Right kidney (tissue), 9 donors: Measurements from ENCODE around the gene CYYR1.

Source experiments
- DNase-seq: peaks from one replicate; pipeline ENCODE4 v3.0.0-alpha.2; 2016
- long read RNA-seq, 8 donors: transcript quantifications; one replicate each; lab custom pipeline, GENCODE V29; 2026

Gene CYYR1
- long read RNA-seq, donor 1, transcript CYYR1-201 (4 exons, 3,101 nt), result major isoform, 12 of 27 reads
- long read RNA-seq, donor 1, partial matches to known transcripts, result 8 of 27 reads
- long read RNA-seq, donor 1, other reads (novel, unspliced or antisense), result 6 of 27 reads
- long read RNA-seq, donor 2, transcript CYYR1-201 (4 exons, 3,101 nt), result major isoform, 12 of 19 reads
- long read RNA-seq, donor 2, partial matches to known transcripts, result 7 of 19 reads
- long read RNA-seq, donor 2, other reads (novel, unspliced or antisense), result 0 of 19 reads
- long read RNA-seq, donor 3, transcript CYYR1-201 (4 exons, 3,101 nt), result major isoform, 6 of 18 reads
- long read RNA-seq, donor 3, partial matches to known transcripts, result 12 of 18 reads
- long read RNA-seq, donor 3, other reads (novel, unspliced or antisense), result 0 of 18 reads
- long read RNA-seq, donor 4, transcript CYYR1-201 (4 exons, 3,101 nt), result major isoform, 7 of 53 reads
- long read RNA-seq, donor 4, partial matches to known transcripts, result 25 of 53 reads
- long read RNA-seq, donor 4, other reads (novel, unspliced or antisense), result 21 of 53 reads
- long read RNA-seq, donor 5, transcript CYYR1-201 (4 exons, 3,101 nt), result major isoform, 14 of 37 reads
- long read RNA-seq, donor 5, partial matches to known transcripts, result 22 of 37 reads
- long read RNA-seq, donor 5, other reads (novel, unspliced or antisense), result 0 of 37 reads
- long read RNA-seq, donor 6, transcript CYYR1-201 (4 exons, 3,101 nt), result major isoform, 21 of 64 reads
- long read RNA-seq, donor 6, partial matches to known transcripts, result 16 of 64 reads
- long read RNA-seq, donor 6, other reads (novel, unspliced or antisense), result 27 of 64 reads
- long read RNA-seq, donor 7, transcript CYYR1-201 (4 exons, 3,101 nt), result major isoform, 25 of 62 reads
- long read RNA-seq, donor 7, partial matches to known transcripts, result 25 of 62 reads
- long read RNA-seq, donor 7, other reads (novel, unspliced or antisense), result 10 of 62 reads
- long read RNA-seq, donor 8, transcript CYYR1-201 (4 exons, 3,101 nt), result major isoform, 15 of 43 reads
- long read RNA-seq, donor 8, partial matches to known transcripts, result 28 of 43 reads
- long read RNA-seq, donor 8, other reads (novel, unspliced or antisense), result 0 of 43 reads

- peak; percentile 93 for DNase-seq
Observed at GRCh38 chr21:26572702-26573381, at the start of gene CYYR1. Gene CYYR1 (minus strand): TSS chr21:26573286. CDS start chr21:26572940, 346 bp downstream.

DNA sequence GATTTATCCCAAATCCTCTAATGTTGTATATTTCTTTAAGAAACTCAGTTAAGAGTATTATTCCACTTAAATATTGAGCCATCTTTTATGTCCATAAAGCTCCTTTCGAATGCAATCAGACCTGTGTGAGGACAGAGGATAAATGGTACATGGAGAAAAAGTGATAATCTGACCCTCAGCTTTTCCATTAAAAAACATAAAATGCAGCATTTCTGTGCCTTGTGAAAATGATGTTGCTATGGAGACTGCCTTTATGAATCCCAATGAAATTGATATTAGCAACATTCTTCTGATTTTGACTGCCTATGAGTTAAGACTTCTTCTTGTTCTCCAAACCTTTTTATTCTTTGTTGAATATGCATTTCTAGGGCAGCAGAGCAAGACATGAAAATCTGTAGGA, 44.1 kb upstream of the CYYR1 start:
- no peak for DNase-seq

GRCh38 chr21:26614251-26614650, 41.2 kb upstream of the CYYR1 start:
- no peak for DNase-seq

- no peak for DNase-seq
Observed at GRCh38 chr21:26599261-26599660, 26.2 kb upstream of the CYYR1 start.

- DNase-seq, result no peak
Observed at GRCh38 chr21:26597981-26598380, 24.9 kb upstream of the CYYR1 start.

DNA sequence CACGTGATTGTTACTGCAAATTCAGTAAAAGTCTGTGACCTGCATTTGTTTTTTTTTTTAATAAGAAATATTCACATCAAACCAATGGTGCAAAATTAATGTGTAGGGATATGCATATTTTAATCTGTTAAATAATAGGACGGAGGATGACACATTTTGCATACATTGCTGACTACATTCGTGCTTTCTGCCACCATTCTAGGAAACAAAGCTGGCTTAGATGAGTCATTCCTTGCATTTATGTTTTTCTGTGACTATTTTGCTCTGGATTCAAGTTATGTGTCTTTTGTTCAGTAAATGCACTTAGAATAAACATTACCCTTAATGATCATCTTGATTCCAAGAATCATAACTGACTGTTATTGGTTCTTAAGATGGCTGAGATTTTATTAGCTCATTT, 23.9 kb upstream of the CYYR1 start:
- no peak for DNase-seq

- no peak for DNase-seq
Observed at GRCh38 chr21:26595971-26596370, 22.9 kb upstream of the CYYR1 start.

DNA sequence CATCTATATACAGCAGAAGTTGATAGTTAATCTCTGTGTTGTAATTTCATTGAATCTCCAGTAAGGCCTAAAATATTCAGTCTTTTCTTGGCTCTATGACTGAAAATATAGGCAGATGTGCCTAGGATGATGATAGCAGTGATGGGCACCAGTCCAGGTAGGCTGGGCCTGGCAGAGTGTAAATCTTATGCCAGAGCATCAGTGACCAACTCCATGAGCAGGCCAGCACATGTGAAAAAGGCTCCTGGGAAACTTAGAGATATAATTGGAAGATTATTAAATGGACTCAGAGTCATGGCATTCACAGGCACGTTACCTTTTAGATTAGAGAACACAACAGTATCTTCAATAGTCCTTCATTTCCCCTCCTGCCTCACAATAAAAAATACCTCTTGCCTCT, 20.7 kb upstream of the CYYR1 start:
- no peak for DNase-seq

DNA sequence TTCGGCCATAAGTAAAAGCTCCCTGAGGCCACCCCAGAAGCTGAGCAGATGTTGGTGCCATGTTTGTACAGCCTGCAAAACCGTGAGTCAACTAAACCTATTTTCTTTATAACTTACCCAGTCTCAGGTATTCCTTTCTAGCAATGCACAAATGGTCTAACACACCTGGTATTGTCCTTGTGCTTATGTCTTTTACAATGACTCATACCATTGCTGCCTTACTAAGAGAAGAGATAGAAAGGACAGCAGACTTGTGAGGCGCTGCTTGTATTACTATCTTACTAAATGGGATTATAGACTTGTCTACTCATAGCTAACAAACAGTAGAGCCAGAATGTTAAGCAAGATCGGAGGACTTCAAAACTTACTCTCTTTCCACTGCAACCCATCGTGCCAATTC, 18.5 kb upstream of the CYYR1 start:
- no peak for DNase-seq

DNA sequence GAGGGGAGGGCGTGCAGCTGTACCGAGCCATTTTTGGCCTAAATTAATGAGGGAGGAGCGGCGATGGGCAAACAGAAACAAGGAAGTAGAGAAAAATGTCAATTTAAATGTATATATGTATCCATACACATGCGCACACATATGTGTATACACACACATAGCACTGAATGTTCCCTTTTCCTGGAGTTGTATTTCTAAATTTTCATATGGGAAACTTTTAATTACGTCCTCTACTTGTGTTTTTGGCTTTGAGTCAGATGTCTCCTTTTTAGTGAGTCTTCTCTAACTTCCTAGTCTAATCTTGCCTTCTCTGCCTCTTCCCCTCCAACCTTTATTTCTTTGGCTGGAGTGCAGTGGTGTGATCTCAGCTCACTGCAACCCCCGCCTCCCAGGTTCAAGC, 15.4 kb upstream of the CYYR1 start:
- DNase-seq, result no peak

- DNase-seq, result no peak
Observed at GRCh38 chr21:26587736-26588201, 14.7 kb upstream of the CYYR1 start.

DNA sequence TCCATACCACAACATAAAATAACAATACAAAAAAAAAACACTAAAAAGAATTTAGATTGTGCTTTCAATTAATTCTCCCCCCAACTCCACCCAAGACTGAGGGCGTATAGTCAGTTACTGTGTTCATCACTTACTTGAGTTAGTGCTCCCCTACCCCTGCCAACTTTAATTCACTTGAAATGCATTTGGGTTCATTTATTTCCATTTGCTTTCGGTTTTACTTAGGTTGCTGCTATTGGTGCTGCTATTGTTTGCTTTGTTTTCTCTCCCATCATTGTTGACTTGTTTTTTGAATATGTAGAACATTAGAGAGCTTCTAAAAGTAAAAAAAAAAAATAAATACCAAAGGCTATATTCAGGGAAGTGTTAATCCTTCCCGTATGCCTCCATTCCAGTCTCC, 10.7 kb upstream of the CYYR1 start:
- DNase-seq, result no peak

GRCh38 chr21:26581818-26582217, 8.7 kb upstream of the CYYR1 start:
- no peak for DNase-seq

GRCh38 chr21:26572076-26572701, 897 bp downstream of the CYYR1 start:
- no peak for DNase-seq

DNA sequence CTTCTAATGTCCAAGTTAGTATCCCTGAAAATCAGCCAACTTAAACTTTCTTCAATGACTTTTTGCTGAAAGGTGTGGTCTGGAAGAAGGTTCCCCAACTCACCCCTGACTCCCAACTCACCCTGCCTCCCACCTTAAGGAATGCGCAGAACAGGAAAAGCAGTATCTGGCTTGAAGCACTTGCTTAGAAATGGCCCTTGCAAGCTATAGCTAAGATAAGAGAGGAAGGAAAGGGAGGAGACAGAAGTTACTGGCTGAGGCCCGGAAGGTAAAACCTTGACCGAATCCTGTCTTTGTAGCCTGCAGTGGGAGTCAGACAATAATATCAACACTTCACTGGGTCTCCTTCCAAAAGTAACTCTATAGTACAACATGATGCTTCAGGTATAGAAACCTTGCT, 2.9 kb downstream of the CYYR1 start:
- no peak for DNase-seq

DNA sequence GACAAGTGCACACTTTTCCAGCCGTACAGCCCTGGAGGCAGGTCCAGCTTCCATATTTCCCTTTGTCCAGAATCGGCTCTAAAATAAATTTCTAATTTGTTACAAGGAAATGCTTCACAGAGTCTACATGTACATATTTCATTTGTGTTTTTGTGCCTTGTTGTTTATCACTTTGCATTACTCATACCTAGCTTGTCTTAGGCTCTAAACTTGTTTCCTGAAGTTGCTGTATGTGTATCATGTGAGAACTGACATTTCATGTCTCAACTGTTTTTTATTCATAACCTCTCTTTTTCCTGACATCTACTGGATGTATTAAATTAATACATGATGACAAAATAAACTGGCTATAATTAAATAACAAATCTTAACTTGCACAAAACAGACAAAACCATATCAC, 7.5 kb downstream of the CYYR1 start:
- DNase-seq, result no peak

DNA sequence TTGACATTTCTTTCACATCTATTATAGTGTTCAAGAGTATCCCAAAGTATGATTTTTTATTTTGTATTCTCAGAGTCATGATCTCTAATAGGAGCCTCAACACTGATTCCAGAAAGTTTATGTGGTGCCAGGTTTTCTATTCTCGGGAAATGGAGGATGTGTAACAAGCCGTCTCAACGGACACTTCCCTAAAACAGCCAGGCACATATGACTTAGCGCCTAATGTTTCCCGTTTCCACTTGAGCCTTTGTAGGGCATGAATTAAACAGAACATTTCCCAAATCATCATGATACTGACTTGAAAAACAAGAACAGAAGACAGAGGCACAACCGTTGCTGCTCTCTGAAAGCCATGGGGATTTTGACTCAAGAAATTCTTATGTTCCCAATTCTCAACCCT, 8.0 kb downstream of the CYYR1 start:
- DNase-seq, result no peak

DNA sequence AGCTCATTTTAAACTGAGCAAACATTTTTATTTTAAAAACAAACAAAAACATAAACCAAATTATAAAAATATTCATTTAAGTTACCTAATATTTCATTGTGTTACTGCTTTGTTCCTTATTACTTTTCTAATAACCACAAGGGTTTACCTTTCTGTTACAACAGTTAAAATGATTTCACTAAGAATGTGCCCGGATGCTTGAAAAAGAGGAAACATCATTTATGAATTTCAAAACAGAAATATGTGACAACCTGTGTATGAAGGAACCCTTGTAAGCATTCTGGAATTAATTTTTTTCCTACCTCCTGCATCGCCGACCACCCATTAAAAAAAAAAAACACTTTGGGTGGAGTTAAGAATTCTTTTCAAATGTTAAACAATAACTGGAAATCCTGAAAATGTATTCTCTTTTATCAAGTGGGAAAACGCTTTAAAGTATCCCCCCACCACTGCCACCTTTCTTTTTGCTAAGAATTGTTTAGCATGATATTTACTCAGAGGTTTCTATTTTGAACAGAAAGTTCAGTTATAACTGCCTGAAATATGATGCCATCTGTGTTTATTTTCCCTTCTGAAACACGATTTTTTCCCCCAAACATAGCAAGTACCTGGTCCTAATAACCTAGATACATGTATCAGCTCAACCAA, 9.1 kb downstream of the CYYR1 start:
- DNase-seq, result no peak

- no peak for DNase-seq
Observed at GRCh38 chr21:26560612-26561011, 12.5 kb downstream of the CYYR1 start.

DNA sequence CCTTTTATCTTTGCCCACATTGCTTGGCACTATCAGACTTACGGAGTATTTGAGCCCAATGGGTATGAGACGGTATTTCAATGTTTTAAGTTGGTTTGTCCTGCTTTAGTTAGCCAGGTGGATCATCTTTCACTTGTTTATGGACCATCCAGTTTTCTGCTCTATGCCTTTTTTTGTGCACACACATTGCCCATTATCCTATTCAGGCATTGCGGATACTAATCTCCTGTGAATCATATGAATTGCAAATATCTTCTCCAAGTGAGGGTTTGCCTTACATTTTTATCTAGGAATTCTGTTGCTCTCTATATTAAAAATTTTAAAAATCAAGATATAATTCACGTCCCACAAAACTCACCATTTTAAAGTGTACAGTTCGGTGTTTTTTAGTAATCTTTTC, 14.0 kb downstream of the CYYR1 start:
- no peak for DNase-seq

- no peak for DNase-seq
Observed at GRCh38 chr21:26557106-26557505, 16.0 kb downstream of the CYYR1 start.
